Cardiac muscle cell (in vitro differentiated cells and primary cell): ENCODE data around the gene SRR. TPM values are rescaled to one million over a fixed set of nuclear protein-coding genes. Genes with fewer than 3 reads are reported as not detected.

Source experiments
- DNase-seq, 2 donors: peaks; one replicate each; pipeline versions ENCODE4 v3.0.0 to v3.0.0-alpha.2; 2010 to 2017; ENCODE audit warnings: low read depth in 1 of 2, low spot score in 1 of 2
- H3K27ac ChIP-seq: fragments of 200-600 bp; sonication (generic); 2 replicates; pipeline ENCODE4 v1.5.1; 2016
- H3K27me3 ChIP-seq: fragments of 200-600 bp; sonication (generic); 2 replicates; pipeline ENCODE4 v1.6.0; 2016; ENCODE audit warnings: control low read depth
- H3K36me3 ChIP-seq: fragments of 200-600 bp; sonication (generic); 2 replicates; pipeline ENCODE4 v1.5.1; 2016; ENCODE audit warnings: control low read depth
- H3K4me1 ChIP-seq: fragments of 200-600 bp; sonication (generic); 2 replicates; pipeline ENCODE4 v1.8.1; 2017; ENCODE audit warnings: low read depth, mild to moderate bottlenecking, mixed run types
- H3K4me3 ChIP-seq: fragments of 200-600 bp; sonication (generic); 2 replicates; pipeline ENCODE4 v1.5.1; 2016; ENCODE audit warnings: mild to moderate bottlenecking
- H3K9me3 ChIP-seq: fragments of 200-600 bp; sonication (generic); 2 replicates; pipeline ENCODE4 v1.5.1; 2017; ENCODE audit warnings: low read depth, mild to moderate bottlenecking, control low read depth
- CTCF ChIP-seq: IDR thresholded peaks from 2 replicates; pipeline ENCODE4 v1.5.1; 2012; ENCODE audit warnings: low read depth, mild to moderate bottlenecking, low read length
- polyA plus RNA-seq: library from polyadenylated mRNA; unstranded; fragments of >200 nt; fragmentation: Nextera tagmentation; extraction: Ambion mirVana; gene quantifications from 2 replicates; pipeline ENCODE4 v1.2.1, GENCODE V29; 2016
- total RNA-seq: library from RNA; depleted of rRNA; stranded (reverse); fragments of >200 nt; gene quantifications from 2 replicates; pipeline ENCODE4 v1.2.3, GENCODE V29; 2016

SRR gene
- total and polyA plus RNA-seq, 2 experiments from 2014 or later = 27.7 to 49.9 TPM

- peak; percentile 66 to 69 for DNase-seq
- Histone ChIP-seq H3K36me3 (peaks cover 3% of the 10 kb centered on the region), H3K9me3 (no peaks in the 10 kb centered on the region), H3K27me3 (no peaks in the 10 kb centered on the region), H3K4me3 (no peak overlapping the region), H3K27ac (peak overlapping the region; percentile 21), H3K4me1 (peaks cover 9% of the 10 kb centered on the region)
- no peak for TF ChIP-seq CTCF
Observed at GRCh38 chr17:2347805-2348685, 44.3 kb downstream of the SRR start.

- Histone ChIP-seq H3K9me3 (no peaks in the 10 kb centered on the region), H3K27me3 (no peaks in the 10 kb centered on the region), H3K4me1 (peaks cover 9% of the 10 kb centered on the region), H3K36me3 (no peaks in the 10 kb centered on the region), H3K27ac (no peak overlapping the region), H3K4me3 (no peak overlapping the region)
- TF ChIP-seq CTCF = no peak
- DNase-seq = no peak
Observed at GRCh38 chr17:2351269-2351668, 47.5 kb downstream of the SRR start.

GRCh38 chr17:2354311-2354710 lies 50.6 kb downstream of the SRR start:
- no peaks in the 10 kb centered on the region for H3K9me3 ChIP-seq
- no peaks in the 10 kb centered on the region for H3K36me3 ChIP-seq
- no peak overlapping the region for H3K27ac ChIP-seq
- H3K27me3 ChIP-seq = no peaks in the 10 kb centered on the region
- TF ChIP-seq CTCF = no peak
- no peak overlapping the region for H3K4me3 ChIP-seq
- DNase-seq = no peak
- no peaks in the 10 kb centered on the region for H3K4me1 ChIP-seq

- no peak overlapping the region for H3K4me3 ChIP-seq
- no peak for TF ChIP-seq CTCF
- no peak for DNase-seq
- H3K4me1 ChIP-seq = no peaks in the 10 kb centered on the region
- H3K27ac ChIP-seq = no peak overlapping the region
- H3K27me3 ChIP-seq = no peaks in the 10 kb centered on the region
- H3K36me3 ChIP-seq = no peaks in the 10 kb centered on the region
- no peaks in the 10 kb centered on the region for H3K9me3 ChIP-seq
Observed at GRCh38 chr17:2357237-2357636, 53.5 kb downstream of the SRR start.

- H3K27me3 ChIP-seq = no peaks in the 10 kb centered on the region
- H3K9me3 ChIP-seq = no peaks in the 10 kb centered on the region
- no peak overlapping the region for H3K27ac ChIP-seq
- H3K4me3 ChIP-seq = no peak overlapping the region
- no peak for DNase-seq
- no peak for TF ChIP-seq CTCF
- no peaks in the 10 kb centered on the region for H3K36me3 ChIP-seq
- no peaks in the 10 kb centered on the region for H3K4me1 ChIP-seq
Observed at GRCh38 chr17:2357931-2358434, 54.2 kb downstream of the SRR start.
